K562 (cell line): ENCODE measurements around the gene NAT14. TPM values are rescaled to one million over a fixed set of nuclear protein-coding genes. Genes with fewer than 3 reads are reported as not detected.

Experiments used
- ATAC-seq: fragments of 200-7000 bp; cut with Tn5 transposase; 3 replicates; pipeline ENCODE4 v1.9.1; 2020; ENCODE audit warnings: moderate library complexity
- BruUV-seq: library from RNA; stranded (reverse); fragments of 400-500 nt; replicated peaks from 2 replicates; lab custom pipeline; 2021; lab: Mats Ljungman, UMichigan
- CTCF ChIA-PET: fragments of 300-600 bp; formaldehyde crosslinking; extraction: SDS; loops from one replicate; lab custom pipeline; 2021; ENCODE audit warnings: low intra/inter-chr PET ratio; lab: Yijun Ruan, JAX
- POLR2A ChIA-PET: fragments of 300-600, 350-650 bp; sonication (Branson Sonifier 250); formaldehyde crosslinking; extraction: SDS; loops from one replicate; lab custom pipeline; 2021; ENCODE audit warnings: antibody characterized with exemption, inconsistent platforms; lab: Yijun Ruan, JAX
- DNase-seq, 4 experiments: peaks; one replicate each; pipeline versions ENCODE4 v3.0.0 to v3.0.0-alpha.2; 2011 to 2018; ENCODE audit warnings: low spot score in 3 of 4, mixed read lengths in 3 of 4; ENCODE audit errors: extremely low read depth in 1 of 4
- FAIRE-seq: peaks from 2 replicates; lab custom pipeline; 2011; peaks lifted over from hg19 to GRCh38; lab: Jason Lieb, UNC
- H2AFZ ChIP-seq: 2 replicates; pipeline ENCODE4 v1.6.0; 2011; ENCODE audit warnings: low read depth, low read length, control low read depth, inconsistent platforms
- H3K27ac ChIP-seq: fragments of 200-600 bp; 3 replicates; pipeline ENCODE4 v1.8.0; 2011; ENCODE audit warnings: low read depth, mild to moderate bottlenecking, control low read depth, inconsistent platforms, low read length, moderate library complexity, mixed read lengths; ENCODE audit errors: extremely low read depth
- H3K27me3 ChIP-seq, 2 experiments: fragments of 300-600 bp in 1 of 2; 2 replicates in 1 of 2; 3 replicates in 1 of 2; pipeline versions ENCODE4 v1.6.0 to v1.8.0; 2011; ENCODE audit warnings: inconsistent platforms in 2 of 2, low read length in 2 of 2, mild to moderate bottlenecking in 1 of 2, mixed read lengths in 1 of 2, moderate library complexity in 1 of 2; ENCODE audit not compliant: control insufficient read depth in 2 of 2, insufficient read depth in 2 of 2
- H3K36me3 ChIP-seq: fragments of 300-600 bp; 3 replicates; pipeline ENCODE4 v1.8.0; 2011; ENCODE audit warnings: mild to moderate bottlenecking, low read length, inconsistent platforms; ENCODE audit not compliant: control insufficient read depth, insufficient read depth
- H3K4me1 ChIP-seq, 2 experiments: fragments of 200-600 bp in 1 of 2; replicated peaks in 1 of 2; 2 replicates in 1 of 2; 3 replicates in 1 of 2; pipeline versions ENCODE4 v1.5.1 to v1.8.0; 2011; ENCODE audit warnings: inconsistent platforms in 2 of 2, low read length in 2 of 2, mild to moderate bottlenecking in 1 of 2, mixed read lengths in 1 of 2, moderate library complexity in 1 of 2; ENCODE audit not compliant: control insufficient read depth in 2 of 2, insufficient read depth in 2 of 2
- H3K4me2 ChIP-seq: 2 replicates; pipeline ENCODE4 v1.6.1; 2011; ENCODE audit warnings: low read length, control low read depth, inconsistent platforms, mixed read lengths; ENCODE audit not compliant: insufficient read depth
- H3K4me3 ChIP-seq: fragments of 200-600 bp; sonication (generic), shearing (Covaris generic); 2 replicates; pipeline ENCODE4 v1.5.1; 2016; ENCODE audit warnings: control low read depth, inconsistent platforms
- H3K79me2 ChIP-seq: fragments of 200-600 bp; 3 replicates; pipeline ENCODE4 v1.8.0; 2011; ENCODE audit warnings: low read length, inconsistent platforms; ENCODE audit not compliant: control insufficient read depth, insufficient read depth
- H3K9ac ChIP-seq, 2 experiments: 2 replicates each; pipeline versions ENCODE4 v1.6.0 to v1.6.1; 2011; ENCODE audit warnings: low read depth in 2 of 2, low read length in 2 of 2, control low read depth in 1 of 2, inconsistent platforms in 1 of 2, mild to moderate bottlenecking in 1 of 2, mixed read lengths in 1 of 2; ENCODE audit not compliant: insufficient read depth in 1 of 2
- H3K9me1 ChIP-seq: one replicate; pipeline ENCODE4 v1.6.0; 2011; ENCODE audit warnings: inconsistent platforms, mild to moderate bottlenecking, low read length, moderate library complexity; ENCODE audit not compliant: control insufficient read depth, insufficient read depth
- H3K9me3 ChIP-seq: replicated peaks from 2 replicates; pipeline ENCODE4 v1.5.1; 2011; ENCODE audit warnings: low read depth, low read length, inconsistent platforms; ENCODE audit not compliant: control insufficient read depth, insufficient read depth
- H4K20me1 ChIP-seq: replicated peaks from 2 replicates; pipeline ENCODE4 v1.6.1; 2011; ENCODE audit warnings: low read length, inconsistent platforms, mixed read lengths; ENCODE audit not compliant: control insufficient read depth, insufficient read depth
- ILK ChIP-seq: fragments of 450-650 bp; IDR thresholded peaks from 2 replicates; pipeline ENCODE4 v1.6.1; 2016; ENCODE audit warnings: missing genetic modification characterization, low read depth, mild to moderate bottlenecking, missing compliant biosample characterization, moderate library complexity, borderline replicate concordance
- KAT2B ChIP-seq: IDR thresholded peaks from one replicate; pipeline ENCODE4 v1.6.1; 2012; ENCODE audit warnings: low read depth, mild to moderate bottlenecking, control low read depth, inconsistent platforms, low read length, moderate library complexity
- MCM2 ChIP-seq: fragments of 450-650 bp; IDR thresholded peaks from 2 replicates; pipeline ENCODE4 v1.6.1; 2017; ENCODE audit warnings: low read depth, mild to moderate bottlenecking
- RAD51 ChIP-seq: fragments of 450-650 bp; IDR thresholded peaks from 2 replicates; pipeline ENCODE4 v1.7.1; 2016; ENCODE audit warnings: low read depth, mild to moderate bottlenecking, borderline replicate concordance
- SREBF1 ChIP-seq: fragments of 150-350 bp; IDR thresholded peaks from 2 replicates; pipeline ENCODE4 v1.6.1; 2014; ENCODE audit warnings: antibody characterized with exemption, low read depth, low read length, borderline replicate concordance
- ZNF121 ChIP-seq: sonication (generic); formaldehyde crosslinking; conservative IDR thresholded peaks from 2 replicates; pipeline ENCODE4 v1.8.0; 2022; ENCODE audit warnings: missing genetic modification reagents
- ZSCAN29 ChIP-seq: fragments of 450-650 bp; IDR thresholded peaks from 2 replicates; pipeline ENCODE4 v1.6.1; 2017
- ZSCAN32 ChIP-seq: fragments of 450-650 bp; formaldehyde crosslinking; IDR thresholded peaks from 2 replicates; pipeline ENCODE4 v1.4.0; 2020; ENCODE audit warnings: mild to moderate bottlenecking, moderate library complexity
- WGBS: fragments of 100-300 bp; shearing (Covaris generic); methylation state at CpG from one replicate; pipeline ENCODE4 v1.1.6; 2016; ENCODE audit warnings: low coverage, mixed read lengths; ENCODE audit not compliant: insufficient coverage; ENCODE audit errors: missing lambda C conversion rate; 5-methylcytosine and 5-hydroxymethylcytosine counted together
- in situ Hi-C: fragments of 300-500 bp; cut with MboI; formaldehyde crosslinking; loops from 4 replicates; pipeline ENCODE4 v1.15.0; 2018; ENCODE audit warnings: inconsistent platforms, mixed read lengths
- intact Hi-C: fragments of 100-400 bp; cut with micrococcal nuclease; formaldehyde crosslinking; loops from 2 replicates; pipeline ENCODE4 v1.14.2; 2022
- polyA plus RNA-seq, 8 experiments: library from polyadenylated mRNA; depleted of rRNA in 4 of 8; stranded (reverse) in 5 of 8; unstranded in 3 of 8; fragments of >200 nt; fragmentation: Nextera tagmentation in 2 of 8; fragmentation: Illumina TruSeq in 1 of 8; extraction: Ambion mirVana in 2 of 8; extraction: Trizol in 1 of 8; gene quantifications; 2 replicates each; pipeline versions ENCODE4 v1.2.1 to v1.2.3, GENCODE V29; 2011 to 2014; ENCODE audit warnings: inconsistent platforms in 1 of 8, missing spikeins in 1 of 8
- total RNA-seq, 7 experiments: library from RNA; depleted of rRNA in 6 of 7; stranded (reverse); fragments of >200 nt in 6 of 7; fragmentation: Illumina TruSeq in 2 of 7; extraction: Trizol in 2 of 7; gene quantifications; 2 replicates each; pipeline versions ENCODE4 v1.2.1 to v1.2.3, GENCODE V29; 2011 to 2021; ENCODE audit warnings: low replicate concordance in 1 of 7
- TF ChIP-seq, protein P1 (sequence below): sonication (generic); formaldehyde crosslinking; IDR thresholded peaks from 2 replicates; pipeline ENCODE4 v1.8.0; 2022; ENCODE audit warnings: mild to moderate bottlenecking, missing genetic modification reagents

NAT14 gene
- total and polyA plus RNA-seq, 9 of the 15 experiments (the other 6 are each of a cell fraction or from before 2014, with no cell fraction given) = 2.4 to 77.0 (median 26.7) TPM

DNA sequence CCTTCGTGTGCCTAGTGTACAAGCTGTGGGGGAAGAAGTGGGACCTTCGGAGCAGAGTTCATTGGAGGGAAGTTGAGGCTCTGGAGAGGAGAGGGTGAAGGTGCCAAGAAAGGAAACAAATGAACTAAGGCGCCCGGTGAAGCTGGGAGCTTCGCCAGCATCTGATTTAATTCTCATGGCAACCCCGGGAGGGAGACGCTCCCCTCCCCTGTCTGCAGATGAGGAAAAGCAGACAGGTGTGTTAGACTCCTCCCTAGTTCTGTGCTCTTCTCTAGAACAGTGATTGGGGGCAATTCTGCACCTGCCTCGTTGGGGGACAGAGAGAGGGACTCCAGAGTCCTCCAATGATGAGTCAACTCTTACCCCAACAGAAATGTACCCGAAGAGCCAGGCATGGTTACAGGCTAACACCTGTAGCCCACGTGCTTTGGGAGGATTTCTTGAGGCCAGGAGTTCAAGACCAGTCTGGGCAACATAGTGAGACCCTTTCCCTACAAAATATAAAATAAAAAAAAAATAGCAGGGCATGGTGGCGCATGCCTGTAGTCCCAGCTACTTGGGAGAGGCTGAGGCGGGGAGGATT, 7.5 kb downstream of the NAT14 start:
- DNase-seq = no peak
- in situ Hi-C loops = no loop called here
- Histone ChIP-seq H3K27me3 (peaks cover 0 to 4% of the 10 kb centered on the region in 2 experiments; a peak in 1 of 5 replicates), H4K20me1 (no peaks in the 10 kb centered on the region), H3K27ac (no peak overlapping the region), H3K4me1 (peaks cover 18 to 62% of the 10 kb centered on the region in 2 experiments), H3K9me3 (no peaks in the 10 kb centered on the region), H3K9ac (peak overlapping the region in 1 of 2 experiments; percentile 64; a peak in 1 of 4 replicates), H3K36me3 (no peaks in the 10 kb centered on the region), H2AFZ (no peak overlapping the region), H3K9me1 (no peaks in the 10 kb centered on the region), H3K79me2 (no peaks in the 10 kb centered on the region), H3K4me3 (no peak overlapping the region), H3K4me2 (no peak overlapping the region)
- ChIA-PET POLR2A (interaction anchor here (0.9 to 2.8 kb wide), 3 partner anchors 8 to 25 kb away, joined by 4 to 12 read pairs (median 5); partner anchors contain the start of gene NAT14), CTCF (no interaction called here)
- 30% methylated on average over 11 of the region's 12 CpGs for WGBS
- no peak for FAIRE-seq
- intact Hi-C loops = no loop called here
- no peak for ATAC-seq
- no TSS peak for BruUV-seq
- no peak for TF ChIP-seq KAT2B
- TF ChIP-seq ZNF121 (CRISPR knock-in tag) = peak; percentile 53; the same call in 1 of the 2 replicates
- no peak for TF ChIP-seq ZSCAN29
- TF ChIP-seq RAD51 = no peak
- TF ChIP-seq MCM2 = no peak
- TF ChIP-seq ILK (tag) = no peak
- no peak for TF ChIP-seq ZSCAN32 (CRISPR knock-in tag)
- TF ChIP-seq, protein P1, sequence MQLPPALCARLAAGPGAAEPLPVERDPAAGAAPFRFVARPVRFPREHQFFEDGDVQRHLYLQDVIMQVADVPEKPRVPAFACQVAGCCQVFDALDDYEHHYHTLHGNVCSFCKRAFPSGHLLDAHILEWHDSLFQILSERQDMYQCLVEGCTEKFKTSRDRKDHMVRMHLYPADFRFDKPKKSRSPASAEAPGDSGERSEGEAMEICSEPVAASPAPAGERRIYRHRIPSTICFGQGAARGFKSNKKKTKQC (CRISPR knock-in tag) = no peak
- TF ChIP-seq SREBF1 = no peak
